Neural progenitor cell (in vitro differentiated cells): ENCODE results near the gene HNRNPK. TPM values are rescaled to one million over a fixed set of nuclear protein-coding genes. Genes with fewer than 3 reads are reported as not detected.

Source experiments
- DNase-seq: peaks from one replicate; pipeline ENCODE4 v3.0.0-alpha.2; 2016; ENCODE audit warnings: low spot score
- H2AFZ ChIP-seq: fragments of 200-600 bp; sonication (generic); replicated peaks from 2 replicates; pipeline ENCODE4 v1.6.1; 2016; ENCODE audit warnings: antibody characterized with exemption
- H3F3A ChIP-seq: fragments of 200-600 bp; sonication (generic); 2 replicates; pipeline ENCODE4 v1.6.1; 2016; ENCODE audit warnings: antibody characterized with exemption, low read depth
- H3K27ac ChIP-seq: fragments of 200-600 bp; sonication (generic); 2 replicates; pipeline ENCODE4 v1.5.1; 2016; ENCODE audit warnings: mild to moderate bottlenecking
- H3K27me3 ChIP-seq: fragments of 200-600 bp; sonication (generic); 2 replicates; pipeline ENCODE4 v1.6.1; 2016; ENCODE audit warnings: mild to moderate bottlenecking, moderate library complexity
- H3K36me3 ChIP-seq: fragments of 200-600 bp; sonication (generic); 2 replicates; pipeline ENCODE4 v1.5.1; 2016
- H3K4me1 ChIP-seq: fragments of 200-600 bp; sonication (generic); 2 replicates; pipeline ENCODE4 v1.6.1; 2016; ENCODE audit warnings: mixed run types
- H3K4me2 ChIP-seq: fragments of 200-600 bp; sonication (generic); 2 replicates; pipeline ENCODE4 v1.6.1; 2016
- H3K4me3 ChIP-seq: fragments of 200-600 bp; sonication (generic); 2 replicates; pipeline ENCODE4 v1.5.1; 2016
- H3K79me2 ChIP-seq: fragments of 200-600 bp; sonication (generic); 2 replicates; pipeline ENCODE4 v1.6.1; 2016; ENCODE audit warnings: low read depth
- H3K9ac ChIP-seq: fragments of 200-600 bp; sonication (generic); 2 replicates; pipeline ENCODE4 v1.6.1; 2016
- H3K9me3 ChIP-seq: fragments of 200-600 bp; sonication (generic); 2 replicates; pipeline ENCODE4 v1.5.1; 2016; ENCODE audit warnings: low read depth
- H4K20me1 ChIP-seq: fragments of 200-600 bp; sonication (generic); 2 replicates; pipeline ENCODE4 v1.6.1; 2016; ENCODE audit warnings: low read depth
- H3K27ac Mint-ChIP-seq: 3 replicates; pipeline ENCODE4 v1.8.0; 2021; ENCODE audit warnings: mixed read lengths
- H3K27me3 Mint-ChIP-seq: 2 replicates; pipeline ENCODE4 v1.8.0; 2022; ENCODE audit warnings: low read depth, mild to moderate bottlenecking, inconsistent platforms, moderate library complexity, mixed read lengths; ENCODE audit not compliant: insufficient read depth
- H3K36me3 Mint-ChIP-seq: 3 replicates; pipeline ENCODE4 v1.8.0; 2021; ENCODE audit warnings: mixed read lengths
- H3K4me1 Mint-ChIP-seq: 3 replicates; pipeline ENCODE4 v1.8.0; 2021; ENCODE audit warnings: mixed read lengths
- H3K4me3 Mint-ChIP-seq: 3 replicates; pipeline ENCODE4 v1.8.0; 2021; ENCODE audit warnings: mild to moderate bottlenecking, moderate library complexity, mixed read lengths
- H3K9me3 Mint-ChIP-seq: 3 replicates; pipeline ENCODE4 v1.8.0; 2020; ENCODE audit warnings: mixed read lengths
- EZH2 ChIP-seq: fragments of 200-600 bp; sonication (generic); IDR thresholded peaks from 2 replicates; pipeline ENCODE4 v1.6.1; 2017; ENCODE audit warnings: antibody characterized with exemption, mild to moderate bottlenecking, moderate library complexity
- EZH2phosphoT487 ChIP-seq: fragments of 200-600 bp; sonication (generic); IDR thresholded peaks from 2 replicates; pipeline ENCODE4 v1.6.1; 2017; ENCODE audit warnings: antibody characterized with exemption
- total RNA-seq: library from RNA; depleted of rRNA; stranded (reverse); fragments of >200 nt; gene quantifications from 2 replicates; pipeline ENCODE4 v1.2.3, GENCODE V29; 2015; ENCODE audit warnings: low replicate concordance
- TF ChIP-seq, protein P1 (sequence below): fragments of 200-600 bp; sonication (generic); IDR thresholded peaks from 2 replicates; pipeline ENCODE4 v1.5.1; 2017; ENCODE audit warnings: antibody characterized with exemption, mild to moderate bottlenecking

HNRNPK gene
- total RNA-seq, 1 donor from 2014 or later = 1,406 TPM

DNA sequence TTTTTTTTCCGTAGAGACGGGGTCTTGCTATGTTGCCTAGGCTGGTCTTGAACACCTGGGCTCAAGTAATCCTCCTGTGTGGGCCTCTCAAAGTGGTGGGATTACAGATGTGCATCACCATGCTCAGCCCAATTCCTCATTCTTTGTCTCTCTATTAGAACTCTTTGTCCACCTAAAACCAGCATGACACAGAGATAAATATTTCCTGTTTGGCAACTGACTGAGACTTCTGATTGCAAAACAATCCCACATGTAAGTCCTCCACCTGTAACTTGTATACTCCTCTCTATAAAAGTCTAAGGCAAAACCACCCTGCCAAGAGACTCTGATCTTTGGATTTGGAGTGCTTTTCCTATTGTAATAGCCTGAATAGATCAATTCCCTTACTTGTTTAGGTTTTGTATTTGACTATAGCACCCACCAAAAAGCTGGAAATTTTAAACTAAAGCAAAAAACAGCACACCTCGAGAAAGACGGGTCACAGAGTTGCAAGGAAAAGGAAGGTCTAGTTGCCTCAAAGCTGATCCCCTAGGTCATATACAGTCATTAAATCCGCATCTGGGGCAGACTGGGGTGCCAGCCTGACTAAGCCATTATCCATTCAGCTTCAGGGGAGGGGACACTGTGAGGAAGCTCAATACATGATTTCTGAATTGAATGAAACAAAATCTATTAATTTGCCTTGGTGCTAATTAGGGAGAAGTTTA is 45.3 kb downstream of the HNRNPK start:
- no peak overlapping the region for H3K4me3 ChIP-seq
- Mint-ChIP-seq H3K27ac (no peak overlapping the region), H3K9me3 (no peaks in the 10 kb centered on the region), H3K36me3 (no peaks in the 10 kb centered on the region), H3K27me3 (peaks cover 6% of the 10 kb centered on the region), H3K4me3 (no peak overlapping the region), H3K4me1 (peaks cover 10% of the 10 kb centered on the region)
- H3K27ac ChIP-seq = no peak overlapping the region
- peak overlapping the region; percentile 61 for H3K4me2 ChIP-seq
- no peaks in the 10 kb centered on the region for H3K9me3 ChIP-seq
- peaks cover 23% of the 10 kb centered on the region for H3K4me1 ChIP-seq
- no peaks in the 10 kb centered on the region for H4K20me1 ChIP-seq
- H3K27me3 ChIP-seq = no peaks in the 10 kb centered on the region
- H3K36me3 ChIP-seq = no peaks in the 10 kb centered on the region
- no peak overlapping the region for H3K9ac ChIP-seq
- no peaks in the 10 kb centered on the region for H3K79me2 ChIP-seq
- no peak overlapping the region for H2AFZ ChIP-seq
- no peak for DNase-seq
- H3F3A ChIP-seq = peaks cover 21% of the 10 kb centered on the region
- TF ChIP-seq EZH2 = no peak
- TF ChIP-seq, protein P1, sequence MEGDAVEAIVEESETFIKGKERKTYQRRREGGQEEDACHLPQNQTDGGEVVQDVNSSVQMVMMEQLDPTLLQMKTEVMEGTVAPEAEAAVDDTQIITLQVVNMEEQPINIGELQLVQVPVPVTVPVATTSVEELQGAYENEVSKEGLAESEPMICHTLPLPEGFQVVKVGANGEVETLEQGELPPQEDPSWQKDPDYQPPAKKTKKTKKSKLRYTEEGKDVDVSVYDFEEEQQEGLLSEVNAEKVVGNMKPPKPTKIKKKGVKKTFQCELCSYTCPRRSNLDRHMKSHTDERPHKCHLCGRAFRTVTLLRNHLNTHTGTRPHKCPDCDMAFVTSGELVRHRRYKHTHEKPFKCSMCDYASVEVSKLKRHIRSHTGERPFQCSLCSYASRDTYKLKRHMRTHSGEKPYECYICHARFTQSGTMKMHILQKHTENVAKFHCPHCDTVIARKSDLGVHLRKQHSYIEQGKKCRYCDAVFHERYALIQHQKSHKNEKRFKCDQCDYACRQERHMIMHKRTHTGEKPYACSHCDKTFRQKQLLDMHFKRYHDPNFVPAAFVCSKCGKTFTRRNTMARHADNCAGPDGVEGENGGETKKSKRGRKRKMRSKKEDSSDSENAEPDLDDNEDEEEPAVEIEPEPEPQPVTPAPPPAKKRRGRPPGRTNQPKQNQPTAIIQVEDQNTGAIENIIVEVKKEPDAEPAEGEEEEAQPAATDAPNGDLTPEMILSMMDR = no peak
- TF ChIP-seq EZH2phosphoT487 = no peak

DNA sequence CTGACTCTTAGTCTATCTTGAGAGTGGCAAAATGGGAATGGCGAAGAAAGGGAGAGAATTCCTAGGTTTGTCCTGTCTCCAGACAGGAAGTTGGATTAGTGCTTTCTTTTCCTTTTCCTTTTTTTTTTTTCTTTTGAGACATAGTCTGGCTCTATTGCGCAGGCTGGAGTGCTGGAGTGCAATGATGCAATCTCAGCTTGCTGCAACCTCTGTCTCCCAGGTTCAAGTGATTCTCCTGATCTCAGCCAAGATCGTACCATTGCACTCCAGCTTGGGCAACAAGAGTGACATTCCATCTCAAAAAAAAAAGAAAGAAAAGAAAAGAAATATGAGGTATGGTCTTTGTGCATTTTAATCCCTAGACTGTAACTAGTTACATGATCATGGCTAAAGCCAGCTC is 46.2 kb downstream of the HNRNPK start:
- TF ChIP-seq, protein P1 = no peak
- TF ChIP-seq EZH2 (no peak), EZH2phosphoT487 (no peak)
- Mint-ChIP-seq H3K9me3 (no peaks in the 10 kb centered on the region), H3K27me3 (peaks cover 8% of the 10 kb centered on the region), H3K4me3 (no peak overlapping the region), H3K4me1 (peaks cover 10% of the 10 kb centered on the region), H3K27ac (no peak overlapping the region), H3K36me3 (no peaks in the 10 kb centered on the region)
- Histone ChIP-seq H3K4me1 (peaks cover 23% of the 10 kb centered on the region), H3K9ac (no peak overlapping the region), H3K36me3 (no peaks in the 10 kb centered on the region), H3K79me2 (no peaks in the 10 kb centered on the region), H2AFZ (no peak overlapping the region), H4K20me1 (no peaks in the 10 kb centered on the region), H3K27me3 (no peaks in the 10 kb centered on the region), H3K27ac (no peak overlapping the region), H3K4me3 (no peak overlapping the region), H3F3A (peaks cover 21% of the 10 kb centered on the region), H3K4me2 (no peak overlapping the region), H3K9me3 (no peaks in the 10 kb centered on the region)
- DNase-seq = no peak

DNA sequence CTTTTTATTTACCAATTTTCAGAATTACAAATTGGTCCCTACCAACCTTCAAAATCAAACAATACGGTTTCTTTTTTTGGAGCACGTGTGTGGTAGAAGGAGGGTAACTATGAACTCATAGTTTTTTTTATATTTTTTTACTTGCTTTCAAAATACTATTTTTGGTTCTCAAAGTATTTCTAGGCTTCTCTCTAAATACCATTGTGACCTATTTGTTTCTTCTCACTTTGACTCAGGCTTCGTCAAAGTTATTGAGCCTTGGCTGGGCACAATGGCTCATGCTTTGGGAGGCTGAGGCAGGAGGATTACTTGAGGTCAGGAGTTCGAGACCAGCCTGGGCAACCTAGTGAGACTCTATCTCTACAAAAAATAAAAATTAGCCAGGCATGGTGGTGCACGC is 47.2 kb downstream of the HNRNPK start:
- Mint-ChIP-seq H3K4me1 (peaks cover 10% of the 10 kb centered on the region), H3K27me3 (peaks cover 8% of the 10 kb centered on the region), H3K27ac (no peak overlapping the region), H3K9me3 (no peaks in the 10 kb centered on the region), H3K36me3 (no peaks in the 10 kb centered on the region), H3K4me3 (no peak overlapping the region)
- Histone ChIP-seq H3F3A (peaks cover 21% of the 10 kb centered on the region), H3K36me3 (no peaks in the 10 kb centered on the region), H3K27me3 (no peaks in the 10 kb centered on the region), H3K9me3 (no peaks in the 10 kb centered on the region), H3K4me3 (no peak overlapping the region), H4K20me1 (no peaks in the 10 kb centered on the region), H3K27ac (no peak overlapping the region), H2AFZ (no peak overlapping the region), H3K4me2 (no peak overlapping the region), H3K79me2 (no peaks in the 10 kb centered on the region), H3K4me1 (peaks cover 23% of the 10 kb centered on the region), H3K9ac (no peak overlapping the region)
- TF ChIP-seq EZH2phosphoT487 = no peak
- TF ChIP-seq, protein P1 = no peak
- no peak for TF ChIP-seq EZH2
- no peak for DNase-seq
